Liver (tissue), 9 donors: ENCODE data around the gene PHB1. TPM values are rescaled to one million over a fixed set of nuclear protein-coding genes. Genes with fewer than 3 reads are reported as not detected.

Source experiments
- DNase-seq: peaks from one replicate; pipeline ENCODE4 v3.0.0-alpha.2; 2017; ENCODE audit warnings: low spot score
- H3K27ac ChIP-seq, 2 donors: one replicate each; pipeline ENCODE4 v1.7.0; 2013; ENCODE audit warnings: inconsistent platforms in 2 of 2, low read length in 2 of 2, control low read depth in 1 of 2, low read depth in 1 of 2, mild to moderate bottlenecking in 1 of 2
- H3K27me3 ChIP-seq, 4 donors: one replicate each; pipeline versions ENCODE4 v1.6.1 to v1.7.0; 2013; ENCODE audit warnings: low read length in 3 of 4, inconsistent platforms in 1 of 4, mild to moderate bottlenecking in 1 of 4, moderate library complexity in 1 of 4; ENCODE audit not compliant: control insufficient read depth in 4 of 4, insufficient read depth in 4 of 4
- H3K36me3 ChIP-seq, 4 donors: one replicate each; pipeline versions ENCODE4 v1.6.1 to v1.7.0; 2013; ENCODE audit warnings: low read length in 3 of 4, mild to moderate bottlenecking in 3 of 4, low read depth in 1 of 4, moderate library complexity in 1 of 4; ENCODE audit not compliant: control insufficient read depth in 4 of 4, insufficient read depth in 3 of 4
- H3K4me1 ChIP-seq, 4 donors: one replicate each; pipeline versions ENCODE4 v1.6.1 to v1.7.0; 2013; ENCODE audit warnings: low read length in 3 of 4, mild to moderate bottlenecking in 3 of 4, moderate library complexity in 1 of 4; ENCODE audit not compliant: control insufficient read depth in 4 of 4, insufficient read depth in 4 of 4
- H3K4me3 ChIP-seq, 3 donors: one replicate each; pipeline versions ENCODE4 v1.6.1 to v1.7.0; 2013; ENCODE audit warnings: low read length in 3 of 3, control low read depth in 1 of 3, low read depth in 1 of 3, mild to moderate bottlenecking in 1 of 3
- H3K9ac ChIP-seq, 2 donors: one replicate each; pipeline ENCODE4 v1.7.0; 2013; ENCODE audit warnings: low read length in 2 of 2, mild to moderate bottlenecking in 2 of 2, moderate library complexity in 2 of 2, control low read depth in 1 of 2, low read depth in 1 of 2
- H3K9me3 ChIP-seq, 4 donors: one replicate each; pipeline versions ENCODE4 v1.6.1 to v1.7.0; 2013; ENCODE audit warnings: low read length in 3 of 4; ENCODE audit not compliant: control insufficient read depth in 4 of 4
- EGR1 ChIP-seq, 2 donors: IDR thresholded peaks; 2 replicates each; pipeline ENCODE4 v1.6.1; 2016 to 2018; ENCODE audit warnings: antibody characterized with exemption in 2 of 2, low read depth in 2 of 2
- FOXA1 ChIP-seq: IDR thresholded peaks from 2 replicates; pipeline ENCODE4 v1.6.1; 2016; ENCODE audit warnings: antibody characterized with exemption
- HNF4A ChIP-seq, 2 donors: conservative IDR thresholded peaks; 2 replicates each; pipeline ENCODE4 v1.6.1; 2016; ENCODE audit warnings: antibody characterized with exemption in 2 of 2, mild to moderate bottlenecking in 2 of 2
- JUND ChIP-seq, 2 donors: IDR thresholded peaks; 2 replicates each; pipeline ENCODE4 v1.6.1; 2016; ENCODE audit warnings: antibody characterized with exemption in 2 of 2
- RXRA ChIP-seq, 2 donors: IDR thresholded peaks; 2 replicates each; pipeline ENCODE4 v1.6.1; 2017 to 2018; ENCODE audit warnings: antibody characterized with exemption in 2 of 2, mild to moderate bottlenecking in 1 of 2
- SP1 ChIP-seq: IDR thresholded peaks from 2 replicates; pipeline ENCODE4 v1.6.1; 2018; ENCODE audit warnings: antibody characterized with exemption, mild to moderate bottlenecking
- TAF1 ChIP-seq: conservative IDR thresholded peaks from 2 replicates; pipeline ENCODE4 v1.6.1; 2016; ENCODE audit warnings: antibody characterized with exemption, mild to moderate bottlenecking
- YY1 ChIP-seq: IDR thresholded peaks from 2 replicates; pipeline ENCODE4 v1.6.1; 2016; ENCODE audit warnings: antibody characterized with exemption, mild to moderate bottlenecking
- WGBS: extraction: QIAGEN DNeasy Blood & Tissue Kit; methylation state at CpG from one replicate; pipeline ENCODE4 v1.1.7; 2013; 5-methylcytosine and 5-hydroxymethylcytosine counted together
- polyA plus RNA-seq, 2 donors: library from polyadenylated mRNA; stranded (reverse) in 1 of 2; unstranded in 1 of 2; fragments of 200-250 nt in 1 of 2; fragments of >200 nt in 1 of 2; fragmentation: Nextera tagmentation in 1 of 2; extraction: Ambion mirVana in 1 of 2; gene quantifications; one replicate each; pipeline versions ENCODE4 v1.2.1 to v1.2.3, GENCODE V29; 2013 to 2015
- total RNA-seq, 2 donors: library from RNA; depleted of rRNA; stranded (reverse); fragments of >200 nt; gene quantifications; one replicate each; pipeline ENCODE4 v1.2.3, GENCODE V29; 2014
- TF ChIP-seq, protein P1 (sequence below): IDR thresholded peaks from 2 replicates; pipeline ENCODE4 v1.6.1; 2016; ENCODE audit warnings: antibody characterized with exemption, mild to moderate bottlenecking
- TF ChIP-seq, protein P2 (sequence below): IDR thresholded peaks from 2 replicates; pipeline ENCODE4 v1.6.1; 2016; ENCODE audit warnings: antibody characterized with exemption
- TF ChIP-seq, protein P3 (sequence below): IDR thresholded peaks from 2 replicates; pipeline ENCODE4 v1.6.1; 2016; ENCODE audit warnings: antibody characterized with exemption
- donor health status: healthy.
- donor health status: healthy.
- donor health status: healthy.
- donor health status: healthy.
- donor health status: healthy.

Gene PHB1
- total and polyA plus RNA-seq, 4 donors, result 52.5 to 149 (median 98.5) TPM

DNA sequence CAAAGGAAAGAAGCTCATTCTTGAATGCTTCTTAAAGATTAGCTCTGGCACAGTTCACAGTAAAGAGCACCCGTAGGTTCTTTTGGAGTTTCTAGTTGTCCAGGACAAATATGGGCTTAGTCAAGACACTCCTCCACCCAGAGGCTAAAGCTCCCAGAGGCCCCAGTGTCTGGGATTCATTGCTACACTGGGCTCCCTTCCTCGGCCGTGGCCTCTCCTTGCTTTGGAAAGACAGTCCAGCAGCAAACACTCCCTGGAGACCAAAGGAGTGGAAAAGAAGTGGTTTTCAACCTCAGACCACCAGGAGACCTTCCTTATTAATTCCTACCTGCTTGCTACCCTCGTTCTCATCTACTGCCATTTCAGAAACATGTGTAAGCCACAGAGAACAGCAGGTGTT, 17.1 kb downstream of the PHB1 start (continued):
- TF ChIP-seq, protein P1, sequence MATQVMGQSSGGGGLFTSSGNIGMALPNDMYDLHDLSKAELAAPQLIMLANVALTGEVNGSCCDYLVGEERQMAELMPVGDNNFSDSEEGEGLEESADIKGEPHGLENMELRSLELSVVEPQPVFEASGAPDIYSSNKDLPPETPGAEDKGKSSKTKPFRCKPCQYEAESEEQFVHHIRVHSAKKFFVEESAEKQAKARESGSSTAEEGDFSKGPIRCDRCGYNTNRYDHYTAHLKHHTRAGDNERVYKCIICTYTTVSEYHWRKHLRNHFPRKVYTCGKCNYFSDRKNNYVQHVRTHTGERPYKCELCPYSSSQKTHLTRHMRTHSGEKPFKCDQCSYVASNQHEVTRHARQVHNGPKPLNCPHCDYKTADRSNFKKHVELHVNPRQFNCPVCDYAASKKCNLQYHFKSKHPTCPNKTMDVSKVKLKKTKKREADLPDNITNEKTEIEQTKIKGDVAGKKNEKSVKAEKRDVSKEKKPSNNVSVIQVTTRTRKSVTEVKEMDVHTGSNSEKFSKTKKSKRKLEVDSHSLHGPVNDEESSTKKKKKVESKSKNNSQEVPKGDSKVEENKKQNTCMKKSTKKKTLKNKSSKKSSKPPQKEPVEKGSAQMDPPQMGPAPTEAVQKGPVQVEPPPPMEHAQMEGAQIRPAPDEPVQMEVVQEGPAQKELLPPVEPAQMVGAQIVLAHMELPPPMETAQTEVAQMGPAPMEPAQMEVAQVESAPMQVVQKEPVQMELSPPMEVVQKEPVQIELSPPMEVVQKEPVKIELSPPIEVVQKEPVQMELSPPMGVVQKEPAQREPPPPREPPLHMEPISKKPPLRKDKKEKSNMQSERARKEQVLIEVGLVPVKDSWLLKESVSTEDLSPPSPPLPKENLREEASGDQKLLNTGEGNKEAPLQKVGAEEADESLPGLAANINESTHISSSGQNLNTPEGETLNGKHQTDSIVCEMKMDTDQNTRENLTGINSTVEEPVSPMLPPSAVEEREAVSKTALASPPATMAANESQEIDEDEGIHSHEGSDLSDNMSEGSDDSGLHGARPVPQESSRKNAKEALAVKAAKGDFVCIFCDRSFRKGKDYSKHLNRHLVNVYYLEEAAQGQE, result no peak
- TF ChIP-seq HNF4A (conservative IDR thresholded peaks at IDR 0.05) (no peak), JUND (IDR thresholded peaks at IDR 0.05) (no peak), EGR1 (IDR thresholded peaks at IDR 0.05; ENCODE audit: low read depth in 2 of 2) (no peak), RXRA (IDR thresholded peaks at IDR 0.05) (no peak)

DNA sequence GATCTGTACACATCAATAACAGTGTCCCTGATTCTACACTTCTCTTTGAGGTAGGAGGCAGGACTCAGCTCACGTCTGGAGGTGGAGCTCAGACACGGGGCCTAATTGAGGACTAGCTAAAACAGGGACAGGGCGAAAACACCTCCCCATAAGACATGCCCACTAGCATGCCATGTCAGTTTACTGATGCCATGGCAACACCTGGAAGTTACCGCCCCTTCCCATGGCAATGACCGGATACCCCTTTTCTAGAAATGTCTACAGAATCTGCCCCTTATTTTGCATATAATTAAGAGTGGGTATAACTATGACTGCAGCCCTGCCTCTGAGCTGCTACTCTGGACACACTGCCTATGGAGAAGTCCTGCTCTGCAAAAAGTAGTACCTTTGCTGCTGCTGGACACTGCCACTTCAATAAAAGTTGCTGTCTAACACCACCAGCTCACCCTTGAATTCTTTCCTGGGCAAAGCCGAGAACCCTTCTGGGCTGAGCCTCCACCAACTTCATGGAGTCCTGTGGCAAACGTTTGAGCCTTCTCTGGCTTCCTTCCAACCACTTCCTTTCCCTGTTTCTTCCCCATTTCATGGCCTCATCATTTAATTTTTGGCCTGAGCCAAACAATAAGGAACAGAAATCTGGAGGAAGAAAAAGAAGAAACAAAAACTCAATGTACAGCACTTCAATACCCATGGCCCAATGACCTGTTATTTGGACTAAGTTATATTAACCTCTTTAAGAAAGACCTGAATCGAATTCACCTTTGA, 21.0 kb downstream of the PHB1 start:
- no peak for TF ChIP-seq YY1
- TF ChIP-seq TAF1, result no peak
- TF ChIP-seq RXRA (IDR thresholded peaks at IDR 0.05), result no peak
- TF ChIP-seq EGR1 (IDR thresholded peaks at IDR 0.05; ENCODE audit: low read depth in 2 of 2), result no peak
- TF ChIP-seq, protein P2, sequence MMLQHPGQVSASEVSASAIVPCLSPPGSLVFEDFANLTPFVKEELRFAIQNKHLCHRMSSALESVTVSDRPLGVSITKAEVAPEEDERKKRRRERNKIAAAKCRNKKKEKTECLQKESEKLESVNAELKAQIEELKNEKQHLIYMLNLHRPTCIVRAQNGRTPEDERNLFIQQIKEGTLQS, result no peak
- no peak for TF ChIP-seq SP1
- TF ChIP-seq FOXA1, result no peak
- TF ChIP-seq, protein P3, sequence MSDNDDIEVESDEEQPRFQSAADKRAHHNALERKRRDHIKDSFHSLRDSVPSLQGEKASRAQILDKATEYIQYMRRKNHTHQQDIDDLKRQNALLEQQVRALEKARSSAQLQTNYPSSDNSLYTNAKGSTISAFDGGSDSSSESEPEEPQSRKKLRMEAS, result no peak
- TF ChIP-seq, protein P1, result no peak
- H3K4me3 ChIP-seq, result no peak overlapping the region
- DNase-seq, result no peak
- no peak overlapping the region for H3K27ac ChIP-seq
- peaks cover 2 to 9% (median 4%) of the 10 kb centered on the region in 4 donors for H3K4me1 ChIP-seq
- no peak overlapping the region for H3K9ac ChIP-seq
- no peaks in the 10 kb centered on the region for H3K36me3 ChIP-seq
- no peaks in the 10 kb centered on the region for H3K9me3 ChIP-seq
- 81% methylated on average over 8 of the region's 8 CpGs for WGBS
- no peaks in the 10 kb centered on the region for H3K27me3 ChIP-seq
